NCI-H526 treated with DMSO at 0.1 percent for 48 hours (cell line): ENCODE data around the gene NELL1.
A peak's percentile ranks its signal among the peaks of the same experiment; 100 is the strongest.
"Not testable (repeated sequence)": the region's sequence is repeated elsewhere in the genome, so short reads cannot be mapped to it uniquely, and the experiment has no call there.

Experiments
- DNase-seq: peaks from one replicate; lab custom pipeline; 2025; lab: John Stamatoyannopoulos, UW

The NELL1 gene

DNA sequence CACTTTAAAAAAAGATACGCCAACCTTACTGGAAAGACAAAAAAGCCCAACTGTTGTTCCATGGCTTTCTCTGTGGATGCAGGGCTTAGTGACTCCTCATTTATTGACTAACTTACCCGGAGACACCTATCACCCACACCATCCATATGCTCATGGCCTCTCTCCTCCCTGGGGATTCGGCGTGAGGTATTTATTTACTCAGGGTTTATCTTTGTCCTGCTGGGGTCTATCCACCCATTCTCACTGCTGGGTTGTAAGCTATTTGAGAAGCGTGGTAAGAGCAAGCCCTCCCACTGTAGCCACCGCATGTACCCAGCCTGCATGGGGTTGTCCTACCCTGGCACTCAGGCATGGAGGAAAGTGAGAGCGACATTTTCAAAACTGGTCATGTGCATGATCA, 93.6 kb downstream of the NELL1 start:
- peak; percentile 70 for DNase-seq

DNA sequence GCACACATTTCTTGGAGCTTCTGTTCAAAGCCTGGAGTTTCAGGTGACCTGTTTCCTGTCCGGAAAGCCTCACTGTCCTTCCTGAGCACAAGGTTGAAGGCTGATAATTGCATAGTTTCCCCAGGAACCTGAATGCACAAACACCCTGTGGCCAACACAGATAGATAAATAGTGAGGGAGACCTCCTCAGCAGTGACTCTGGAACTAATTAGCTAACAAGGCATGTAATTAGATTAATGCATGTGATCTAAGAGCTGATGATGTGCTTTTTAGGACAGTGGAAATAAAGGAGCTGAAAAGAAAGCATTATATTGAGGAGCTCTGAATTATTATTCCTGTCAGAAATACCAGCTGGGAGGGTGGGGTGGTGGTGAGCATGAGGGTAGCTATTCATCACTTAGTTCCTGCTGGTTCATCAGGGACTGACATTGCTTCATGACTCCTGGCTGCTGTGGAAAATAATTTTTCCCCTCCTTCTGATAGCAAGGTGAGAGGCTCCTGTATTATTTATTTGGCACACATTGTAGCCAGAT, 101.1 kb downstream of the NELL1 start:
- no peak for DNase-seq

DNA sequence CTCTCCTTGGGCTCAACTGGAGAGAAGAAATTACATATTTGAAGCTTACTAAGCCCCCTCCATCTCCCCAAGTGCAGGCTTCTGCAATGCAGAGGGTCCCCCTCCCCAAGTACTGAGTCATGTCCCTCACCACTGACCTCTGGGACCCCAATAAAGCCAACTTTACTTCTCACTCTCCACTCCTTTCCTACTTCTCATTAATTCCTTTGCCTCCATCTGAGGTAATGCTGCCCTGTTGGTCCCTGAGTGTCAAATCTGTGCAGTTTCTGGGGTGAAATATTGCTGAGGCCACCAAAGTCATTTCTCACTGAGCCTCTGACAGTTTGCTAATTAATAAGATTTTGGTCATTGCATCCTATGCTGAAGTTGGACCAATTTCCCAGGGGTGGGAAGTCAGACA, 101.6 kb downstream of the NELL1 start:
- DNase-seq = no peak

DNA sequence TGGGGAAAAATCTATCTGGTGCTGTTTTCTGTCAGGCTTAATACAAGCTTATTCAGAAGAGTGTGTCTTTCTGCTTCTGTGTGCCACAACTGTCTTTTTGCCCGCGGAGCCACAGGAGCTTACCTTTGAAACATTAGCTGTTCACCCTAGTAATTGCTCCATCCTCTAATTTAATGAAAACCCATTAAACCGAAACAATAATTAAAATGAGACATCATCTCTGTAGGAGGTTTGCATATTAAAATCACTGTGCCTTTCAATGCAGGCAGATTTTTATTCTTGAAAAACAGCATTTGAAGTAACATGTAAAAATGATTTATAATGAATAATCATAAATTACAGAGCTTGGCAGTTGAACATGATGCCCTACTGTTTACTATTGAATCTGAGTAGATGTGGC, 102.3 kb downstream of the NELL1 start:
- no peak for DNase-seq

DNA sequence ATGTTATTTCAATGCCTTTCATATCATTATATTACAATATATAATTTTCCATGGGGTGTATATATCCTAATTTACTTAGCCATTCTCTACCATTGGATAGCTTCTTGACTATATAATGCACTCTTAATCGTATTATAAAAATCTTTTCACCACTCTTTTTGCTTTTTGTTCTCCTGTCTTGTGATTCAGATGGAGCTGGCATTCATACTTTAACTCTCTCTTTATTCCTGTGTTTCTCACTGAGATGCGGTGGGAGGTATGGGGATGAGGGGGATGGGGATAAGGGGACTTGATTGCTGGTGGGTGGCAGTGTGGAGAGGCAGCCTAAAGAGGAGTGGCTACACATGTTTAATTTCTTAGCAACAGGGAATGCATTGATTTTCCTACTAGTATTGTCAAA, 105.9 kb downstream of the NELL1 start:
- DNase-seq = no peak

DNA sequence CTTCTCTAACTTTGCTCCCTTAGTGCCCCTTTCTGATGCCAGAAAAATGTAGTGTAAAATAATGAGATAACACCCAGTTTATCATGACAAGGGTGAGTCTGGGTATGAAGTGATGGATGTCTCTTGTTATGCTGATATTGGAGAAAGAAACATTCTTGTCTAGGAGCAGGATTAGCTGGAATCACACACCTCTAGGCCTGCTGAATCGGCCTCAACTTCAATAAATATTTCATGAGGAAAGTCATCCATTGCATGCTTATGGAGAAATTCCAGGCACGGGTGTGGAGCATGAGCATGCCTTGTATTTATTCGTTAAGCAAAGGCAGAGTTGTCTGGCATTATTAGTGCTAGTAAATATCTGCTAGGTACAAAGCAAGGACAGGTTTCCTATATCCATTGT, 113.4 kb downstream of the NELL1 start:
- DNase-seq = no peak

DNA sequence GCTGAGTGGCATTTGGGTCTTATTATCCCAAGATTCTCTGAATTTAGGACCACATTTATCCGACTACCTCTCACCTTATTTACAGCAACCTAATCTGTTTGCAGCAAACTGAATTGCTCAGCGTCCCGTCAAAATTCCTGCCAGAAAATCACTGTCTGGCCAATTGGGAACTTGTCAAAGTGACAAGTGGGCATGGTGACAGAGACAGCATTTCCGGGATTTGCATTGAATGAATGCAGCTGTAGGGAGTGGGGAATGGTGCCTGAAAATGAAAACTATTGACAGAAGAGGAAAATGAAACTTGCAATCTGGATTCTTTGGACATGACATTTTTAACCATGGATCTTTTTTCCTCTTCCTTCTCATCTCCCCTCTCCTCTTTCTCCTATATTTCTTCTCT, 113.8 kb downstream of the NELL1 start:
- no peak for DNase-seq

DNA sequence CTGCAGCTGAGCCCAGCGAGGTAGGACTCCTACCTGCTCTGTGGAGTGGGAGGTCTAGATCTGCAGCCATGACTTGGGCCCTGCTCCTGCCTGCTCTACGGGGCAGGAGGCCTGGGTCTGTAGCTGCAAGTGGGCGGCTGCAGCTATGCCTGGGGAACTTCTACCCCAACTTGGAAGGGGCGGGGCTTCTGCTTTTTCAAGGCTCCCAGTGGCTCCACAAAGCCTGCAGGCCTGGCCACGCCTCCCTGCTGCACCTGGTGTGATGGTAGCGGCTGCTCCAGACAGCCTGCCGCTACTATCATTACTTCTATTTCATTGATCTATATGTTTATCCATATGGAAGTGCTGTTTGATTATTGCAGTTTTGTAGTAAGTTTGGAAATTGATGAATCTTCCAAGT, 121.2 kb downstream of the NELL1 start:
- no peak for DNase-seq

DNA sequence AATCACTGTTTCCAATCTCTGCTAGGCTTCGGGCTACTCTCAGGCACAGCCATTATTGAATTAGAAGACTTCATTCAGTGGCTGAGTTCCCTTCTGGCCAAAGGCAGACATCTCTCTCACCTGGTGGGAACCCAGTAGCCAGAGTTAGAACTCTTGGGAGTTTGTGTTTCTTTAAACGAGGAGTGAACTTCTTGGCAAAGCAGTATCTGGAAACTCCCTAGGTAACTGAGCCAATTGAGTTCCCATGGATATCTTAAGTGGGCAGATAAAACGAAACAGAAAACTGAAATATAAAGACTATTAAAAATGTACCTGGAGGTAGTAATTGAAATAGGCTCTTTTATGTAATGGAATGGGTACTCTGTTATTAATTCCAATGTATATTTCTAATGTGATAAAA, 125.6 kb downstream of the NELL1 start:
- no peak for DNase-seq

DNA sequence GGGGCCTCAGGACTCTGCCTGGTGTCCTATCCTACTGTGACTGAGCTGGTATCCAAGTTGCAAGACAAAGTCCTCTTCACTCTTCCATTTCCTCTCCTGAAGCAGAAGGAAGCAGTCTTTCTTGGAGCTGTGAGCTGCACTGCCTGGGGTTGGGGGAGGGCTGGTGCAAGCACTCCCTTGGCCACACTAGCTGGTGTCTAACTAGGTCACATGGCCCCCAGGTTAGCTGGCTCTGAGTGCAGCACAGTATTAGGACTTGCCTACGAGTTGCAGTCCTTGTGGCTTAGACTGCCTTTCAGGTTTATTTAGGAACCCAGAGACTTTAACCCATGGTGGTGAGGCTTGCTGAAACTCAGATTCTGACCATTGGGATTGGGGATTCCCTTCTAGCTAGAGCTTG, 138.9 kb downstream of the NELL1 start:
- no peak for DNase-seq

DNA sequence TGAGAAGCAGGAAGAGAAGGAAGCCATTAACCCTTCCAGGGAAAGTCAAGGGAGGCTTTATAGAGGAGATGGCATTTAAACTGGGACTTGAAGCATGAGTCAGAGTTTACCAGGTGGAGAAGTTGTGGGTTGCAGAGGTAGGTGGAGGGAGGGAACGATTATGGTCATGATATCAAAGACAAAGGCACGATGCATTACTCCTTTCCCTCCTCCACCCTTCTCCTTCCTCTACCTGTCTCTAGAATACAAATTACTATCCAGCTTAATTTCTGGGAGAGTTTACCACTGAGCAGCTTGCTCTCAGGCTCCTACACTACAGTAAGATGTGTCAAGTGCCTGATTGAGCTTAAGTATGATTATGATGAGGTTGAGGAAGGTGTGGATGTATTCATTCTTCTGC, 151.7 kb downstream of the NELL1 start:
- DNase-seq = no peak

DNA sequence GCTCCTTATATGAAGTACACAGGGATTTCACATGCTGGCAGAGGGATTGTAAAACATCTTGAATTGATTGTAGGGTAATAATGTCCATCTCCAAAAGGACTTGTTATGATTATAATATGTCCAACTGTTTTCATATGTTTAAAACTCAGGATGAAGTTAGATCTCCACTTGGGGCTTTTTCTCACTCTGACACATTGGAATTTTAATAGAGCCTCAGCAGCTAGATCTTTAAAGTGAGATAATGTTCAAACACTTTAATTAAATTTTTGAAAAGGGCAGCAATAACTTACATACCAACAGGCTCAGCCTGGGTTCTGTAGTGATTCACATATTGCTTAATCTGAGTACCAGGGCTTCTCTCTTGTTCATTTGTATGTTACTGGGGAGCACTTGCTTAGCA, 152.1 kb downstream of the NELL1 start:
- no peak for DNase-seq

DNA sequence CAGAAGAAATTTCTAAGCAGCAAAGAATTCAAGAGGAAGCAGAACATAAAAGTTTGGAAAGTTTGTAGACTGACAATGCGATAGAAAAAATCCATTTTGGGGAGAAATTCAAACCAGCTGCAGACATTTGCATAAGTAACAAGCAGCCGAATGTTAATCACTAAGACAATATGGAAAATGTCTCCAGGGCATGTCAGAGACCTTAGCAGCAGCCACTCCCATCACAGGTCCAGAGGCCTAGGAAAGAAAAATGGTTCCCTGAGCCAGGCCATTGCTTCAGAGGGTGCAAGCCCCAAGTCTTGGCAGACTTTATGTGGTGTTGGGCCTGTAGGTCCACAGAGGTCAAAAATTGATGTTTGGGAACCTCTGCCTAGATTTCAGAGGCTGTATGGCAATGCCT, 155.4 kb downstream of the NELL1 start:
- no peak for DNase-seq

DNA sequence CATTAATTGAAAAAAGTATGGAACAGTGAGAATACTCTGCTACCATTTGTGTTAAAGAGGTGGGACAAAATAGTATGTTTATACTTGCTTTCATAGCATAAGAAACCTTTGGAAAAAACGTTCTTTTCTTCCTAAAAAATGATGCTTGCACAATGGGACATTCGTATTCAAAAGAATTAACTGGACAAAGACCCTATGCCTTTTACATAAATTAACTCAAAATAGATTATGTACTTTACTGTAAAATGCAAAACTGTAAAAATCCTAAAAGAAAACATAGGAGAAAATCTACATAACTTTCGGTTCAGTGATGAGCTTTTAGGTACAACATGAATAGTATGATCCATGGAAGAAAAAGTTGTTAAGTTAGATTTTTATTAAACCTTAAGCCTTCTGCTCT, 166.2 kb downstream of the NELL1 start:
- DNase-seq = no peak

DNA sequence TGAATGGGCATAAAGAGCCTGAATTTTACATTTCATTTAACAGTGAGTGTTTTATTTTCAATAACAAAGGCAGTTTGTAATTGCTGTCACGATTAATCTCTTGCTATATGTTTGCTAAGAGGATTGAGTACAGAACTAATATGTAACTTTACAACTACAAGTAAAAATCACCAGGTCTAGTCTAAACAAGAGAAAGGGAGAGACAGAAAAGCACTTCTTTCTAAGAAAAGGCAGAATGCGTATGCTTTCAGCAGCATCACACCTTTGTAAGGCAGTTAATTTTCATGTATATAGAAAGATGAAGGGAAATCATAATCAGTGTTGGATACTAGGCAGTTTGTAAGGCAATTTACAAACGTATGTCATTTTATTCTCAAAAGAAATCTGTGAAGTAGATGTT, 169.8 kb downstream of the NELL1 start:
- no peak for DNase-seq

DNA sequence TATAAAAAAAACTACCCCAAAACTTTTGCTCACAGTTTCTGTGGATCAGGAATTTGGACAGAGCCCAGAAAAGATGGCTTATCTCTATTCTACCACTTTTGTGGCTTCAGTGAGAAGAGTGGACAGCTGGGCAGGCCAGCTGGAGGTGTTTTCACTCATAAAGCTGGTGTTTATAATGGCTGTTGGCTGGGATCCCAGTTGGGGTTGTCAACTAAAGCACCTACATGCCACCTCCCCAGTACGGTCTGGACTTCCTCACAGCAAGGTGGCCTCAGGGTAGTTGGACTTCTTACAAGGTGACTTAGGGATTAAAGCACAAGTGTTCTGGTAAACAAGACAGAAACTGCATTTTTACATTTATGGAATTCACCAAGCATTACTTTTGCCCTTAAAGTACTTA, 171.0 kb downstream of the NELL1 start:
- DNase-seq = no peak

DNA sequence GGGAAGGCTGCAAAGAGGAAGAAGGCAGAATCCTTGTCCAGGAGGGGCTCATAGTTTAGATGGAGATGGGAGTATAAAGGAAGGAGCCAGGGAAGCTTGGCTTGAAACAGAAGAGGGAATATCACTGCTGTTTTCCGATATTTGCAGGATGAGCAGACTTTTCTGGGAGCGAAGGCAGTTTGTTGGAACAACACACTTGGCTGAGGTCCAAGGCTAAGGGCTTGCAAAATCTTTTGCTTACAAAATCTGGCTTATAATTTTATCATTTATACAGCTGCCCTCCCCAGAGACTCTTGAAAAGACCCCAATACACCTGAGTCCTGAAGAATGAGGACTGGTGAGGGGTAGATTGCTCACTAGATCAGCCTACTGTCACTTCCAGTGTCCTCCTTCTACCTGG, 174.8 kb downstream of the NELL1 start:
- no peak for DNase-seq

DNA sequence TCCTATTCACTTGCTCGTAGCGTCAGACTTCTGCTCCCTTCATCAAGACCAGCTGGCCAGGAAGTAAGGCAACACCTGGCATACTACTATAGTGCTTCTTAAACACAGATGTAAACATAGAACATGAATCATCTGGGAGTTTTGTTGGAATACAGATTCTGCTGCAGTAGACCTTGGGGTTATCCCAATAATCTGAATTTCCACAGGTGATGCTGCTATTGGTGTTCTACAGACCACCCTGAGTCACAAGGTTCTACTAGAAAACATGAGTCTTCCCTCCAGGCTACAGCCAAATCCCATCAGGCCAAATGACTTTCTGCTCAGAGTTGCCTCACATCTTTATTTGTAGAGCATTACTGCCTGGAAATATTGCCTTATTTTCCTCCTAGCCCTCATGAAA, 175.2 kb downstream of the NELL1 start:
- DNase-seq = no peak

DNA sequence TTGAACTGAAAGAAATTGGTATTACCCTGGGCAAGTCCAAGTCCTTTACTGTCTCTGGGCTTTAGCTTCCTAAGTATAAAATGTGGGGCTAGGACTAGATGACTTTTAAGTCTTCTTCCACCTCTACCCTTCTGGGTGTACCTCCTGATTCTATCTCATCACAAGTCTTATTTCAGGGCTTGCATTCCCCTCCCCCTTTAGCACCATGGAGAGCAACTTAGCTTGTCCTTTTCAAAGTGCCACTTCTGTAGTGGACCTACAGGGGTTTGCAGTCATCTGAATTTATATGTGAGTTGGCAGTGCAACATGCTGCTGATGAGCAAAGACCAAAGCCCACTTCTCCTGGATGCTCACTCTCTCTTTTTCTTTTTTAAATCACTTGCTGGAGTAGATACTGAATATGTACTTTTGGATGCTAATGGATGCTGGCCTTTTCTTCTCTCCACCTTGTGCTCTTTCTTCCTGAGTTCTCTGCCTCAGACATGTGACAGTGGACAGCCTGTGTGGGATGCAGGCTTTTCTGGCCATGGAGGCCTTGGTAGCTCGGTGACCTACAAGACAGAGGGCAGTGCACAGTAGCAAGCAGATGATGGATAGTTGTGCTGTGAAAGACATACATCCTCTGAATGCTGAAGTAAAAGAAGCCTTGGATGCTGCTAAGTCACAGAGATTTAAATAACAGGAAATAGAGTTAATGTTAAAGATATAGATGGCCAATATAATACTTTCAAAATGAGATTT, 185.0 kb downstream of the NELL1 start:
- no peak for DNase-seq

DNA sequence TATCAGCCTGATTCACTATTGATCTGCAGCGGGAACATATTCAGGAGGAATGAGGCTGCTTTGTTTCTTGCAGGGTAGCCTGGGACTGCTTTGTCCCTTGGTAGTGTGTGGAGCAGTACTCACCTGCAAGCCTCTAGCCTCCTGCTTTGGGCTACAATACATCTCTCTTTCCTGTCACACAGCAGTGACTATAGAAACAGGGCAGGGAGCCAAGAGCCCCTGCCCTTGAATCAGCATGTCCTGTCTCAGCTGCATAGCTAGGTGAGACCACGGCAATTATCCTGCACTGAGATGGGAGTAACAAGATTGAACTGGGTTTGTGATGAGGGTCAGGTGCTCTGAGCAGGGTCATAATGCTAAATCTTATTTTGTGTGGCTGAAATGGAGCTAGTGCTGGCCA, 191.9 kb downstream of the NELL1 start:
- DNase-seq = no peak

DNA sequence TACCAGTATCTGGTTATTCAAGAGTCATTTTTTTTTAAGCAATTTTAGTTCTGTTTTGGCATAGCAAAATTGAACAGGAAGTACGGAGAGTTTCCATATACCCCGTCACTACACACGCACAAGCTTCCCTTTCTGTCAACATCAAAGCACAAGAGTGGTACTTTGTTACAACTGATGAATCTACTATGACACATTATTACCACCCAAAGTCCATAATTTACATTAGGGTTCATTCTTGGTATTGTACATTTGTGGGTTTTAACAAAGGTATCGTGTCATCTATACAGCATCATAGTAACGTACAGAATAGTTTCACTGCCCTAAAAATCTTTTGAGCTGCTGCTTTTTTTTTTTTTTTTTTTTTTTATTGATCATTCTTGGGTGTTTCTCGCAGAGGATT, 192.9 kb downstream of the NELL1 start:
- DNase-seq = not testable (repeated sequence)

DNA sequence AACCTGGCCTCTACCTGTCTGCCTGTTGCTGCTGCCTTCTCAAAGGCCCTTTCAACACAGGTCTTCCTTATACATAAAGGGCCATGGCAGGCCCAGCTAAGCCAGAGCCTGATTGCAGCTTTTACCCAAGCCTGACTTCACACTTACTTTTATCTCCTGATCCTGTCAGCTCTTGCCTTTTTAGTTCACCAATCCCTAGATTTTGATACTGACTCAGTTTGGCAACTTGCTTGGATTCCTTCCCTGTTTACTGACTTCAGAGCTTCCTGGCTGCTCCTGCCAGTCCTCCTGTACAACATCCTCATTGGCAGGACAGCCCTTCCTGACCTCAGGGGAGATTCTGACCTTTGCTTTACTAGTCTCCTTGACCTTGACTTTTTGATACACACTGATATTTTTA, 195.2 kb downstream of the NELL1 start:
- no peak for DNase-seq

DNA sequence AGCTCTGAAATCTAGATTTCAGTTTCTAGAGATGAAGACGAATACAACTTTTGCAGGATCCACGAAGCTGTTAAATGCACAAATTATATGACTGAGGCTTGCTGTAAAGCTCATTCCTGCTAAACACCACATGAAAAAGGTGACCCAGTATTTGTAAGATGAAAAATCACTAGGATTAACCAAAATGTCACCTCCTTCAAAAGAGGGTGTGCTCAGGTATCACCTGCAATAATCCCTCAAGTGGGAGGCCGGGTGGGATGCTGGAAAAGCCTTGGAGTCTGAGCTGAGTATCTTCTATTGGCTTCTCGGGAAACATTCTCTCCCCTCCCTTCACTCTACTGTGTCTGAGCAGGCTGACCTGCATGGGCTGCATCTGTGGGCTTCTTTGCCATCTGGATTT, 195.8 kb downstream of the NELL1 start:
- no peak for DNase-seq

DNA sequence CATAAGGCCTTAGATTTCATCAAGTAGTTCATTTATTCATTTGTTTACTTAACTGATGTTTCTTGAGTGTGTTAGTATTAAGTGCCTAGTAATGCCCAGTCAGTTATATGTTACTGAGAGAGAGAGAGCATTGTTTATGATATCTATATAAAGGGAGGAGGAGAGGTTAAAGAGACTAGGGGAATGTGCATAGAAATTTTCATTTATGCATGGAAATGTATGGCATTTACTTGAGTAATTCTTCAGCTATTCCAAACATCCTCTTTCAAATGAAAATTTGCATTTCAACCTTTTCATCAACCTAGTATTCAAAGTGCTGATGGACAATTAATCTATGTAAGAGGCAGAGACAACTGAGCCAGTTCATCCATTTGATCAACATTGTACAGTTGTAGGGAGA, 199.7 kb downstream of the NELL1 start:
- no peak for DNase-seq
